ENCODE data around the gene PPCDC.

DNA sequence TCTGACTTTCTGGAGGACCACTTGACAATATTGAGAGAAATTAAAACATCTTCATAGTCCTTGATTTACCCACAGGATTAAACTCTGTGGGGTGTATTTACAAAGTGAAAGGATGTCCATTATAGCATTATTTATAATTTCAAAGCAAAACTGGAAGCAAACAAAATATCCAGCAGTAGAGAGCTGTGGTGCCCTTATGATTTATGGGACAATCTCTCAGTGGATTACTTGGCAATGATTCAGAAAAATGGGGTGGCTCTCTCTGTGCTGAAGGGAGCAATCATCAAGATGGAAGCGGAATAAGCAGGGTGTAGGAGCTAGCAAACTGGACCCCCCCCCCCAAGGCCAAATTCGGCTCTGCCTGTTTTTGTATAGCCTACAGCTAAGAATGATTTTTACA is 9.0 kb downstream of the PPCDC start:
- no peak for TF ChIP-seq EZH2 (optimal IDR thresholded peaks at IDR 0.05; ENCODE audit: low read depth, low read length)
- TF ChIP-seq, protein P1, sequence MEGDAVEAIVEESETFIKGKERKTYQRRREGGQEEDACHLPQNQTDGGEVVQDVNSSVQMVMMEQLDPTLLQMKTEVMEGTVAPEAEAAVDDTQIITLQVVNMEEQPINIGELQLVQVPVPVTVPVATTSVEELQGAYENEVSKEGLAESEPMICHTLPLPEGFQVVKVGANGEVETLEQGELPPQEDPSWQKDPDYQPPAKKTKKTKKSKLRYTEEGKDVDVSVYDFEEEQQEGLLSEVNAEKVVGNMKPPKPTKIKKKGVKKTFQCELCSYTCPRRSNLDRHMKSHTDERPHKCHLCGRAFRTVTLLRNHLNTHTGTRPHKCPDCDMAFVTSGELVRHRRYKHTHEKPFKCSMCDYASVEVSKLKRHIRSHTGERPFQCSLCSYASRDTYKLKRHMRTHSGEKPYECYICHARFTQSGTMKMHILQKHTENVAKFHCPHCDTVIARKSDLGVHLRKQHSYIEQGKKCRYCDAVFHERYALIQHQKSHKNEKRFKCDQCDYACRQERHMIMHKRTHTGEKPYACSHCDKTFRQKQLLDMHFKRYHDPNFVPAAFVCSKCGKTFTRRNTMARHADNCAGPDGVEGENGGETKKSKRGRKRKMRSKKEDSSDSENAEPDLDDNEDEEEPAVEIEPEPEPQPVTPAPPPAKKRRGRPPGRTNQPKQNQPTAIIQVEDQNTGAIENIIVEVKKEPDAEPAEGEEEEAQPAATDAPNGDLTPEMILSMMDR (IDR thresholded peaks at IDR 0.05; ENCODE audit: low read length) = no peak

Data from MM.1S (cell line).